ENCODE measurements around the gene SLIT3. TPM values are rescaled to one million over a fixed set of nuclear protein-coding genes. Genes with fewer than 3 reads are reported as not detected.

The SLIT3 gene
- total RNA-seq, 4 donors from 2014 or later: 46.3 to 89.0 (median 68.0) TPM

DNA sequence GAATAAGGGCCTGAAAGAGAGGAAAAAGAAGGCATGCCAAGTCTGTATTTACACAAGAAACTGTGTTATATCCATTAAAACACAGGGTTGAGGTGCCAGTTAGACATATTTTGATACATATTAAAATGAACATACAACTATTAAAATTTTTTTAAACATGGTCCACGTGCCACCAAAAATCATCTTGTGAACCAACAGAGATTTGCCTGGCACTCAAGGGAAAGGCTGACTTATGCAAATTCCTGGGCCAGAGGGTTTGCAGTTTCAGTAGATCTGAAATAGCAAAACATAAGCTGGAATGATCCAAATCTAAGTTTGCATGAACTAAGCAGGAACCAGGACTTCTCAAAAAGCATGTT is 168.7 kb downstream of the SLIT3 start:
- ATAC-seq (ENCODE audit: low FRiP score) (no peak), DNase-seq (ENCODE audit: low spot score) (no peak)
- TF ChIP-seq, protein P1, sequence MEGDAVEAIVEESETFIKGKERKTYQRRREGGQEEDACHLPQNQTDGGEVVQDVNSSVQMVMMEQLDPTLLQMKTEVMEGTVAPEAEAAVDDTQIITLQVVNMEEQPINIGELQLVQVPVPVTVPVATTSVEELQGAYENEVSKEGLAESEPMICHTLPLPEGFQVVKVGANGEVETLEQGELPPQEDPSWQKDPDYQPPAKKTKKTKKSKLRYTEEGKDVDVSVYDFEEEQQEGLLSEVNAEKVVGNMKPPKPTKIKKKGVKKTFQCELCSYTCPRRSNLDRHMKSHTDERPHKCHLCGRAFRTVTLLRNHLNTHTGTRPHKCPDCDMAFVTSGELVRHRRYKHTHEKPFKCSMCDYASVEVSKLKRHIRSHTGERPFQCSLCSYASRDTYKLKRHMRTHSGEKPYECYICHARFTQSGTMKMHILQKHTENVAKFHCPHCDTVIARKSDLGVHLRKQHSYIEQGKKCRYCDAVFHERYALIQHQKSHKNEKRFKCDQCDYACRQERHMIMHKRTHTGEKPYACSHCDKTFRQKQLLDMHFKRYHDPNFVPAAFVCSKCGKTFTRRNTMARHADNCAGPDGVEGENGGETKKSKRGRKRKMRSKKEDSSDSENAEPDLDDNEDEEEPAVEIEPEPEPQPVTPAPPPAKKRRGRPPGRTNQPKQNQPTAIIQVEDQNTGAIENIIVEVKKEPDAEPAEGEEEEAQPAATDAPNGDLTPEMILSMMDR (IDR thresholded peaks at IDR 0.05): no peak

DNA sequence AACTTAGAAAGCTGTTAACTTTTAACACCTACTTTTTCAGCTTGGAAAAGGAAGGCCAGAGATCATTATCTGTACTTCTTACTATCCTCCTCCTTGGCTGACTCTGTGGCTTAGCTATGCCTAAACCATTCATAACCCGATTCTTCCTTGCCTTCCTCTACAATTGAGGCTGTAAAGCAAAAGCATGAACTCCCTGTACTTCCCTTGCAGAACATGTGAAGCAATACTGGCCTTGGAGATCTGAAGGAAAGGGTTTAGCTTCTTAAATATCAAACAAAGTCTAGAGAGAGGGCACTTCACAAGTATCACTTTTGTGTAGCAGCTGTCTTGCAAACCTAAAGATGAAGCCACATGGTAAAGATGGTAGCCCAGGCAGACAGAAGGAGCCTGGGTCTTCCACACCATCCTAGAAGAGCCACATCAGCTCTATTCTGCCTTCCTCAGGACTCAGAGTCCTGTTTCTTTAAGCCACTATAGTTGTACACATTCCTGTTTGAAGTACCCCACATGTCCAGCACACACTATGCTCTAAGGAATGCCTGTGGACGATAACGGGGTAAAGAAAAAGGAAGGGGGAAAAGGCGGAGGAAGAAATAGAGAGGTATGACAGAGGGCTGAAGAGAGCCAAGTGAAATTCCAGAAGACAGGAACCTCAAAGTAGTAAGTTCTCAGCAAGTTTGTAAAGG is 169.2 kb downstream of the SLIT3 start:
- no peak for ATAC-seq (ENCODE audit: low FRiP score)
- DNase-seq (ENCODE audit: low spot score): no peak
- TF ChIP-seq, protein P1 (IDR thresholded peaks at IDR 0.05): no peak

DNA sequence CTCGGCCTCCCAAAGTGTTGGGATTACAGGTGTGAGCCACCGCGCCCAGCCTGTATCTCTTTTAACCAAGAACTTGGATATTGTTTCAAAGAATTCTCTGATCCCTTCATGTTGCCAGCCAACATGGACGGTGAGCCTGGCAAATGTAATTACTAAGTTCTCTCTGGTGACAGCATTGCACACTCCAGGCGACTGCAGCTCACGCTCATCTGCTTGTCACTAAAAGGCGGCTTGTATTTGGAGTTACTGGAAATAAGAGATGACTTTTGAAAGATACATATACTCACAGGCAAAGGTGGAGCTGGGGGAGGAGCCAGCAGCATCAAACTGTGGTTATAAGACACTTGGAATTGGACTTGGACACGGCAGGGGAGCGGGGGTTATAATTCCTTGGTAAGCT is 172.3 kb downstream of the SLIT3 start:
- ATAC-seq (ENCODE audit: low FRiP score) (no peak), DNase-seq (ENCODE audit: low spot score) (no peak)
- TF ChIP-seq, protein P1 (IDR thresholded peaks at IDR 0.05): no peak

DNA sequence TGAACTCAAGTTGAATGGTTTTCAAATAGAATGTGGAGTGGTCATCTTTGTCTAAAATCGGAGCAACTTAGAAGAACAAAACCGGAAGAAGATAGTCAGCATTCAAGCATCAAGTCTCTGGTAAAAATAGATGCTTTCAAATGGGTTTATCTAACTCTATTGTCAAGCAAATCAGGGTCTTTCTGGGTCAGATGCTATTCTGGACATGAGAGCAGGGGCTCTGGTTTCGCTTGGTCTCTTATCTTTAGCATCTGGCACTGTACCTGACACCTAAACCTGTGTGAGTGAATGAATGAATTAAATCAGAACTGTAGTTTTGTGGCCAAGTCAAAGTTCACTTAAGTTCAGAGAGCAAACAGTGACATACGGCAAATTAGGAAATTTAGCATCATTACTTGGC is 173.5 kb downstream of the SLIT3 start:
- DNase-seq (ENCODE audit: low spot score) (no peak), ATAC-seq (ENCODE audit: low FRiP score) (no peak)
- TF ChIP-seq, protein P1 (IDR thresholded peaks at IDR 0.05): no peak

DNA sequence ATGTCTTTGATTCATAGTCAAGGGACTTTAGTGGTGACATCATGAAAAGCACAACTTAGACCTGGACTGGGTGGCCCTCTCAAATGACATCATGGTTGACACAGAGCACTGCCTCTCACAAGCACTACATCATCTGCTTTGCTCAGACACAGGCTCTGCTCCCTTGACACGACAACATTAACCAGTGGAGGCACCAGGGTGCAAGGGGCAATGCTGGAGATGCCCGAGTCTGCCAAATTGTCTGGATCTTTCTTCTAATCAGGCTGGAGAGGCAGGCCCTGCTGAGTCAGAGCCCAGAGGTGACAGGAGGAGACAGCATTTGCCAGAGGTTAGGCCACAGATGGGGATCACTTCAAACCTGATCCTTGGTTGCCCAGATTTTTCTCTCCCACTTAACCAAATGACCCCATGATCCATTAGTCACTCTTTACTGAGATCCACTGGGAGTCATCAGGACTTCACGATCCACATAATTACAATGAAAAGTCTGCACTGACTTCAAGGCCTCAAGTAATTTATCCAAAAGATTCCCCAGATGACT is 174.4 kb downstream of the SLIT3 start:
- TF ChIP-seq, protein P1 (IDR thresholded peaks at IDR 0.05): no peak
- peak; percentile 49 for ATAC-seq (ENCODE audit: low FRiP score)
- no peak for DNase-seq (ENCODE audit: low spot score)

DNA sequence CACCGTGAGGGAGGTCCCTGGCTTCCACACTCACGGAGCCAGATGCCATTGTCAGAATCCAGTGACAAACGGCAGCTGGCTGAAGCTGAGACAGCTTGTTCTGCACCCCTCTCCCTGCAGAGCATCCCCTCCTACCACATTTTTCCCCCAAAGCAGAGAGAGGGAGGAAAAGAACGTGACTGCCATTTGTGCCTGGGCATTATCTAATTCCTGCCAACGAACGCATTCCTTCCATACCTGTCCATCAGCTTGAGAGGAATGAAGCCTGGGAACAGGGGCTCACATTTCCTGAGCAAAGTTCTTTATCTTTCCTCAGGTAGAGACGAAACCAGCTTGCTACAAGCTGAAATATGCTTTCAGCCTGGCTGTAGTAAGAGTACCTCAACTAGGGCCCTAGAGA is 175.4 kb downstream of the SLIT3 start:
- DNase-seq (ENCODE audit: low spot score) (no peak), ATAC-seq (ENCODE audit: low FRiP score) (no peak)

More for the DNA sequence above, 175.4 kb downstream of the SLIT3 start:
- TF ChIP-seq, protein P1 (IDR thresholded peaks at IDR 0.05): no peak

Measured in omental fat pad (tissue), 4 donors.